ENCODE measurements around the gene CDH16. TPM values are rescaled to one million over a fixed set of nuclear protein-coding genes. Genes with fewer than 3 reads are reported as not detected.

CDH16 gene
- total and polyA plus RNA-seq, 7 donors: 0.53 to 3.3 (median 0.75) TPM; not detected in 2

DNA sequence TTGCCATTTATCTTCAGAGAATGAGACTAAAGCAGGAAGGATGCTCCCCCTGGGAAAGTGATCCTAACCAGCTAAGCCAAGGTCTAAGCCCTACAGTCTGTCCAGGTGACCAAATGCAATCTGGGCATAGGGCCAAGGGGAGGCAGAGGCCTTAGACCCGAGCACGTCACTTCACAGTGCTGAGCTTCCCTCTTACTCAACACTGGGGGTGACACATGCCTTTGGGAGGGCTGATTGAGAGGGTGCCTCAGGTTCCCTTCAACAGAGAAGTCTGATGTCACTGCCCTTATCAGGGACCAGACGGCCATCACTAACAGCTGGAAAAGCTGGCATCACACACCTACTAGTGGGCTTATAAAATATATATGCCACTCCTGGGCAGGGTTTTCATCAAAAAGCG, 11.5 kb upstream of the CDH16 start:
- H3K27me3 ChIP-seq (ENCODE audit: insufficient read depth in 3 of 3, low read length in 2 of 3): no peaks in the 10 kb centered on the region
- DNase-seq: peak; percentile 77 to 85
- peaks cover 0 to 12% of the 10 kb centered on the region in 2 donors for H3K36me3 ChIP-seq (ENCODE audit: insufficient read depth in 1 of 2, low read depth in 1 of 2)
- no peaks in the 10 kb centered on the region for H3K9me3 ChIP-seq
- no peak overlapping the region for H3K4me3 ChIP-seq
- peak overlapping the region; percentile 96 for H3K27ac ChIP-seq
- intact Hi-C loops (cut with DNase I): loop anchor here in 1 of 2 donors (5.0 kb wide), 1 partner anchor 33 kb away; no protein-coding TSS in a partner anchor
- TF ChIP-seq CTCF (IDR thresholded peaks at IDR 0.05): no peak
- peaks cover 52% of the 10 kb centered on the region for H3K4me1 ChIP-seq
- 33 to 39% (median 35%) methylated on average over 4 of the region's 4 CpGs for whole genome bisulfite sequencing, 3 donors
- ATAC-seq: peak; percentile 2 to 35 (median 19)

DNA sequence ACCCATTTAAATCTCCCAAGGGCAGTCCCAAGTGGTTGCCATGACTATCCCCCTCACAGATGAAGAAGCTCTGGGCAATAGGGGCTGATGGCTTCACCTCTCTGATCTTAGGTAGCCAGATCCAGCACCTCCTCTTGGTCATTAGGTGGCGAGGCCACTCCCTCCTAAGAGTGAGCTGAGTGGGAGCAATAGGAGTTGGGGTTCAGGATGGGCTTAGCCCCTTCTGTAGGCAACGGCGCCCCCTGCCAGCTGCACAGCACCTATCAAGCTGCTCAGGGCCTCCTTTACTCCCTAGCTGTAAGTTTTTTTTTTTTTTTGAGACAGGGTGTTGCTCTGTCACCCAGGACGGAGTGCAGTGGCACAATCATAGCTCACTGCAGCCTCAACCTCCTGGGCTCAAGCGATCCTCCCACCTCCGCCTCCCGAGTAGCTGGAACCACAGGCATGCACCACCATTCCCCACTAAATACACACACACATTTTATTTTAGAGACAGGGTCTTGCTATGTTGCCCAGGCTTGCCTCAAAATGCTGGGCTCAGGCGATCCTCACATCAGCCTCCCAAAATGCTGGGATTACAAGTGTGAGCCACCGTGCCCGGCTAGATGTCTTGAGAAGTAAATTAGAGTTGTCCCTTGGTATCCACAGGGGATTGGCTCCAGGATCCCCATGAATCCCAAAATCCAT, 10.2 kb upstream of the CDH16 start:
- no peaks in the 10 kb centered on the region for H3K9me3 ChIP-seq
- ATAC-seq: peak in 3 of 4 donors; percentile 1 to 12 (median 10)
- peaks cover 52% of the 10 kb centered on the region for H3K4me1 ChIP-seq
- TF ChIP-seq CTCF (IDR thresholded peaks at IDR 0.05): peak; percentile 27
- peak; percentile 52 to 81 for DNase-seq
- H3K36me3 ChIP-seq (ENCODE audit: insufficient read depth in 1 of 2, low read depth in 1 of 2): peaks cover 0 to 25% of the 10 kb centered on the region in 2 donors
- H3K27me3 ChIP-seq (ENCODE audit: insufficient read depth in 3 of 3, low read length in 2 of 3): no peaks in the 10 kb centered on the region
- H3K27ac ChIP-seq: peak overlapping the region; percentile 96
- H3K4me3 ChIP-seq: peak overlapping the region; percentile 24
- WGBS, 3 donors: 72 to 78% (median 76%) methylated on average over 10 of the region's 10 CpGs
- intact Hi-C loops (cut with DNase I): no loop called here

GRCh38 chr16:66927918-66928649, 9.4 kb upstream of the CDH16 start:
- ATAC-seq: peak; percentile 54 to 69 (median 62)
- Histone ChIP-seq H3K4me1 (peaks cover 49% of the 10 kb centered on the region), H3K4me3 (peak overlapping the region; percentile 24), H3K27ac (peak overlapping the region; percentile 96), H3K36me3 (ENCODE audit: insufficient read depth in 1 of 2, low read depth in 1 of 2) (peaks cover 0 to 32% of the 10 kb centered on the region in 2 donors), H3K27me3 (ENCODE audit: insufficient read depth in 3 of 3, low read length in 2 of 3) (no peaks in the 10 kb centered on the region), H3K9me3 (no peaks in the 10 kb centered on the region)
- intact Hi-C loops (cut with DNase I): loop anchor here in 1 of 2 donors (2.0 kb wide), 1 partner anchor 27 kb away; no protein-coding TSS in a partner anchor
- TF ChIP-seq CTCF (IDR thresholded peaks at IDR 0.05): no peak
- peak; percentile 82 to 92 for DNase-seq
- WGBS, 3 donors: 25 to 41% (median 28%) methylated on average over 8 of the region's 8 CpGs

- Histone ChIP-seq H3K4me1 (peaks cover 42% of the 10 kb centered on the region), H3K4me3 (peak overlapping the region; percentile 67), H3K27ac (peak overlapping the region; percentile 96), H3K9me3 (no peaks in the 10 kb centered on the region), H3K27me3 (ENCODE audit: insufficient read depth in 3 of 3, low read length in 2 of 3) (no peaks in the 10 kb centered on the region), H3K36me3 (ENCODE audit: insufficient read depth in 1 of 2, low read depth in 1 of 2) (peaks cover 0 to 34% of the 10 kb centered on the region in 2 donors)
- intact Hi-C loops (cut with DNase I): loop anchor here in 1 of 2 donors (2.0 kb wide), 1 partner anchor 26 kb away; no protein-coding TSS in a partner anchor
- ATAC-seq (peak; percentile 3 to 46 (median 36)), DNase-seq (peak in 1 of 2 donors; percentile 73)
- WGBS, 3 donors: 18 to 25% (median 21%) methylated on average over 3 of the region's 3 CpGs
- no peak for TF ChIP-seq CTCF (IDR thresholded peaks at IDR 0.05)
These were observed 8.3 kb upstream of the CDH16 start for GRCh38 chr16:66926961-66927436.

Measured in psoas muscle (tissue), 8 donors.